HG02798 (cell line): Measurements from ENCODE around the gene NAALADL2.

ENCODE experiments used
- ATAC-seq: cut with Tn5 transposase; IDR thresholded peaks from one replicate; pipeline ENCODE4 v1.9.1; 2021; ENCODE audit warnings: mild to moderate bottlenecking; ENCODE audit not compliant: unreplicated experiment, poor library complexity

Gene NAALADL2

GRCh38 chr3:175852560-175852959 is 993.4 kb downstream of the NAALADL2 start:
- ATAC-seq, result no peak

- no peak for ATAC-seq
These were observed 998.6 kb downstream of the NAALADL2 start for GRCh38 chr3:175857666-175858270.
